HG03097 (cell line): ENCODE data around the gene RAB6A.
A peak's percentile ranks its signal among the peaks of the same experiment; 100 is the strongest.
"Not testable (repeated sequence)": the region's sequence is repeated elsewhere in the genome, so short reads cannot be mapped to it uniquely, and the experiment has no call there.

Source experiments
- ATAC-seq: cut with Tn5 transposase; IDR thresholded peaks from one replicate; pipeline ENCODE4 v1.9.1; 2021; ENCODE audit not compliant: unreplicated experiment, low FRiP score

RAB6A gene

GRCh38 chr11:73760679-73761402 lies at the start of gene RAB6A:
Gene RAB6A (minus strand): TSS chr11:73761074. CDS start chr11:73760635, 439 bp downstream.
- ATAC-seq = peak; percentile 90

GRCh38 chr11:73810637-73811036 lies 49.8 kb upstream of the RAB6A start:
- no peak for ATAC-seq

- ATAC-seq = no peak
These were observed 47.2 kb upstream of the RAB6A start for GRCh38 chr11:73808052-73808451.

GRCh38 chr11:73804712-73805111 lies 43.8 kb upstream of the RAB6A start:
- ATAC-seq = no peak

GRCh38 chr11:73801136-73801535 lies 40.3 kb upstream of the RAB6A start:
- no peak for ATAC-seq

- ATAC-seq = no peak
These were observed 39.5 kb upstream of the RAB6A start for GRCh38 chr11:73800276-73800806.

GRCh38 chr11:73797457-73797856 lies 36.6 kb upstream of the RAB6A start:
- no peak for ATAC-seq

- ATAC-seq = no peak
These were observed 35.2 kb upstream of the RAB6A start for GRCh38 chr11:73795925-73796632.

GRCh38 chr11:73792584-73792983 lies 31.7 kb upstream of the RAB6A start:
- ATAC-seq = no peak

- no peak for ATAC-seq
These were observed 28.4 kb upstream of the RAB6A start for GRCh38 chr11:73789279-73789670.

- ATAC-seq = peak; percentile 90
These were observed 27.0 kb upstream of the RAB6A start, which contains the start of gene MRPL48 for GRCh38 chr11:73787643-73788558. Gene MRPL48 (plus strand): TSS chr11:73787874. CDS start chr11:73787972, 98 bp downstream.

GRCh38 chr11:73787051-73787642 lies 26.3 kb upstream of the RAB6A start:
- ATAC-seq = no peak

GRCh38 chr11:73785467-73785866 lies 24.6 kb upstream of the RAB6A start:
- not testable (repeated sequence) for ATAC-seq

- ATAC-seq = no peak
These were observed 23.9 kb upstream of the RAB6A start for GRCh38 chr11:73784734-73785133.

- ATAC-seq = no peak
These were observed 23.3 kb upstream of the RAB6A start for GRCh38 chr11:73784080-73784634.

GRCh38 chr11:73783483-73784020 lies 22.7 kb upstream of the RAB6A start:
- ATAC-seq = no peak

GRCh38 chr11:73781303-73781702 lies 20.4 kb upstream of the RAB6A start:
- ATAC-seq = no peak

- ATAC-seq = peak; percentile 95
These were observed 18.4 kb upstream of the RAB6A start for GRCh38 chr11:73779084-73779902.

GRCh38 chr11:73770811-73771210 lies 9.9 kb upstream of the RAB6A start:
- not testable (repeated sequence) for ATAC-seq
